Measurements from ENCODE around the gene GRIK2.
"Not testable (repeated sequence)": the region's sequence is repeated elsewhere in the genome, so short reads cannot be mapped to it uniquely, and the experiment has no call there.

The GRIK2 gene

GRCh38 chr6:101393251-101393828, at the start of gene GRIK2:
Gene GRIK2, plus strand, starts transcription at chr6:101393708.
- no peak for DNase-seq

DNA sequence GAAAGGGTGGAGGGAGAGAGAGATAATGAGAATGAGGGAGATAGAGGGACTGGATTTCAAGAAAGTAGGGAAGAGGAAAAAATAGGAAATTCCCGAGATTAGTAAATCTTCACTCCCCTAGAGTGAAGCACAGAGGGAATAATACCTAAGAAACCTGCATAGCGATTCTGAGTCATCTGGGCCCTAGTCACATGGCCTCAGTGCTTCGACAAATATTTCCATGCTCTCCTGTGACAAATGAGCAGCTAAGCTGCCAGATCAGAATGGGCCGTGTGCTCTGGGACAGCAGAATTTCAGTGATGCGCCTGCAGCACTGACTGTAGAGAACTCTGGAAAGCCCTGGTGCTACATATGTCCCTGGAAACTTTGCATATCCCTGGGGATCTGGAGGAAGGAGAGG, 48.6 kb upstream of the GRIK2 start:
- DNase-seq = no peak

DNA sequence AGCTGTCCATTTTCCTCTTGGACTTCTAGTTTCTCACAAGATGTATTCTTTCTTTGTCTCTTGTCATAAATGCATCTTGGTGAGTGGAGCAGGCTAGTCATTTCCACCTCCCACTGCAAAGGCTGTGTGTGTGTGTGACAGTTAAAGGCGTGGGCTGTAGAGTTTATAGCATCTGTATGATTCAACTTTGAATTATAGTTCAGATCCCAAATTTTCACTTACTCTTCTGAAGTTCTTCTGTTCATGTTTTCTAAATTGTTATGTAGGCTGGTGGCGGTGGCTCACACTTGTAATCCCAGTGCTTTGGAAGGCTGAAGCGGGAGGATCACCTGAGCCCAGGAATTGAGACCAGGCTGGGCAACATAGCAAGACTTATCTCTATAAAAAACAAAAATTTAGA, 44.7 kb upstream of the GRIK2 start:
- DNase-seq = no peak

GRCh38 chr6:101350631-101351030, 42.9 kb upstream of the GRIK2 start:
- not testable (repeated sequence) for DNase-seq

- DNase-seq = no peak
Observed at GRCh38 chr6:101351173-101351572, 42.3 kb upstream of the GRIK2 start.

- no peak for DNase-seq
Observed at GRCh38 chr6:101352316-101352715, 41.2 kb upstream of the GRIK2 start.

GRCh38 chr6:101365181-101365580, 28.3 kb upstream of the GRIK2 start:
- DNase-seq = no peak

- no peak for DNase-seq
Observed at GRCh38 chr6:101379926-101380325, 13.6 kb upstream of the GRIK2 start.

- DNase-seq = no peak
Observed at GRCh38 chr6:101380897-101381630, 12.4 kb upstream of the GRIK2 start.

DNA sequence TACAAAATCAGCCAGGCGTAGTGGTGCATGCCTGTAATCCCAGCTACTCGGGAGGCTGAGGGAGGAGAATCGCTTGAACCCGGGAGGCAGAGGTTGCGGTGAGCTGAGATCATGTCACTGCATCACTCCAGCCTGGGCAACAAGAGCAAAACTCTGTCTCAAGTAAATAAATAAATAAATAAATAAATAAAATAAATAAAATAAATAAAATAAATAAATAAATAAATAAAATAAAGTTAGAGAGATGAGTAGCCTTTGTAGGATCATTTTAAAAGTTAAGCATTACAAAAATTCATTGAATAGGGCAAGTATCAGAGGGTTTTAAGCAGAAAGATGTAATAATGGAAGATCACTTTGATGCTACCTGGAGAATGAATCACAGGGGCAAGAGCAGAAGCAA, 9.8 kb upstream of the GRIK2 start:
- not testable (repeated sequence) for DNase-seq

DNA sequence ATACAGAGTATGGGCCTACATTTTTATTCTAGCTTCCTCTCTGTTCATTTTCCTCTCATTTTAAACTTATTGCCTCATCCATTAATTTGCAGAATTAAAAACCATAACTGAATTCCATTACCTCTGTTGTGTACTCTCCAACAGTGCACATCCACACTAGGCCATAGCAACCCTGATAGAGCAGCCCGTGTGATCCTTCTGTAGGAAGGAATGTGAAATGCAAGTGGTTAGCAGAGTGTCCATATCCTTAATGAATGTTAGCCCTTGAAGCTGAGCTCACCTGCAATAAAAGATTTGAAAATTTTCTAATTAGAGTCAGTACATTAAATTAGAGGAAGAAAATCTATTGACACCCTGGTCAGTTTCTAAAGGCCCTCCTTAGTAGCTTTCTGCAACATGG, 6.5 kb upstream of the GRIK2 start:
- no peak for DNase-seq

- DNase-seq = no peak
Observed at GRCh38 chr6:101391772-101392585, 1.5 kb upstream of the GRIK2 start.

- DNase-seq = no peak
Observed at GRCh38 chr6:101392586-101393230, 800 bp upstream of the GRIK2 start.

DNA sequence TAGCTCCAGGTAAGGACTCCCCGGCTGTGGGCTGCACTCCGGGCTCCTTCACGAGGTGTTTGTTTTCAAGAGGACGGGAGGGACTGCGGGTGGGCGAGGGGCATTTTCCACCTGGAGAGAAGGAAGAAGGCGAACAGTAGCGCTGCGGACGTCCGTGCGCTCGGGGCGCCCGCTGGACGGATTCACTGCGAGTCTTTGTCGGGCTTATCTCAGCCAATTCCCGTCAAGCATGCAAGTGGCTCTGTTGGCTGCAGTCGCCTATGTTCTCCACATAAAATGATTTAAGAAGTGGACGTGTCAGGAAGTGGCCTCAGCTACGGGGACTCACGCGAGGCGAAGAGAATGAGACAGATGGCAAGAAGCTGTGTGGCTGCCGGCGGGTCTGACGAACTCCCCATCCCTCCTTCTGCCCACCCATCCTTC, 332 bp downstream of the GRIK2 start:
- DNase-seq = no peak

DNA sequence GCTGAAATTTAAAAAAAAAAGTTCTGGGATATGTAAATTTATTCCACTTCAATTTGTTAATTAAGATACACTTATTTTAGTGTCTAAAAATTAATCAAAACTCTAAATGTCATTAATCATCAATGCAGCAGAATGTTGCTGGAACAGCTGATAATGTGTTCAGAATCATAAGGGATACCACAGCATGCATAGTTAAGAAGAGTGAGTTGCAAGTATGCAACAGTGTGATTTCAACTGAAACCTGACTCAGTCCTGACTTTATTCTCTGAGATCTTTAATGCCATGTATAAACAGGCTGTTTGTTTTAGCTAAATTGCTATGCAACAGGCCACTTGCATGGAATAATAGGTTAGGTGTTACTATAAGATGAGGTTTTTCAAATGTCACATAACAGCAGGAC, 1.4 kb downstream of the GRIK2 start:
- no peak for DNase-seq

- DNase-seq = no peak
Observed at GRCh38 chr6:101395345-101395744, 1.8 kb downstream of the GRIK2 start.

- peak; percentile 11 for DNase-seq
Observed at GRCh38 chr6:101396548-101397173, 3.2 kb downstream of the GRIK2 start.

- no peak for DNase-seq
Observed at GRCh38 chr6:101397199-101397598, 3.7 kb downstream of the GRIK2 start.

- no peak for DNase-seq
Observed at GRCh38 chr6:101398716-101399615, 5.5 kb downstream of the GRIK2 start.

GRCh38 chr6:101399616-101400162, 6.2 kb downstream of the GRIK2 start:
- no peak for DNase-seq

DNA sequence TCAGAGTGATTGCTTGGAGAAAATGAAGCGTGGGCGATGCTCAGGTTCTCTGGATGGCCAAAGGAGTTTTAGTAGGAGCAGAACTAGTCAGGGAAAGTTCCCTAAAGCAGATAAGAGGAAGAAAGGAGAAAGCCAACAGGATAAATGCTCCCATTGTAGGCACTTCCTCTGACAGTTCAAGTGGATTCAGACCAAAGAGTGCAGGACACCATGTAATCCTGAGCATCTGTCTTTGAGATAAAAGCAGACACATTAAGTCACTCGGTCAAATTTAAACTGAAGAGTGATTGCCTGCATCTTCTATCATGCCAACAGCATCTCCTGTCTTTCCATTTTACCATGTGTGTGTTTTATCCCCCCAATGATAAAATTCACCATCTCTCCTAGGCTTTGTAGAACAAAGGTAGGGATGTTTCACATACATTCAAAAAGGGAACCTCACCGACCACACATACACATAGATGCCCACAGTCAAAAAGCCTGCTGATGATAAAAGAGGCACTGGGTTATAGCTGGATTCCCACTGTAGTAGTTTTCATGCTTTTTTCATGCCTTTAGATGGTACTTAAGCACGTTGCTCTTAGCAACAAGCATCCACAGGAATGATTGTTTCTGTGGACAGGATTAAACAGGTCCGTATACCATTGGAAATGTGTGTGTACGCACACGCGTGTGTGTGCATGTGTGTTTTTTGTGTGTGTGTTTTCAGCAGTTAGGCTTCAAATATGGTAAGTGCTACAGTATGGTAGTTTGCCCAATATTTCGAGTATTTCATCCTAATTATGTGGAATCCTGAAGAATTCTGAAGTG, 7.0 kb downstream of the GRIK2 start:
- DNase-seq = no peak

Data from NK-92 treated with Interleukin-12 subunit alpha and Interleukin-12 subunit beta, amount 100 ng/mL, for 24 hours (cell line).